Keratinocyte (primary cell): ENCODE measurements around the gene PLB1. TPM values are rescaled to one million over a fixed set of nuclear protein-coding genes. Genes with fewer than 3 reads are reported as not detected.
A peak's percentile ranks its signal among the peaks of the same experiment; 100 is the strongest.

Experiments used
- DNase-seq: peaks from one replicate; pipeline ENCODE4 v3.0.0-alpha.2; 2011; ENCODE audit warnings: low read depth, missing footprints, low spot score
- FAIRE-seq: peaks from 2 replicates; lab custom pipeline; 2011; peaks lifted over from hg19 to GRCh38; lab: Jason Lieb, UNC
- H2AFZ ChIP-seq: 2 replicates; pipeline ENCODE4 v1.6.0; 2012; ENCODE audit warnings: low read length, control low read depth, inconsistent platforms; ENCODE audit not compliant: control insufficient read depth
- H3K27ac ChIP-seq: 2 replicates; pipeline ENCODE4 v1.5.1; 2011; ENCODE audit warnings: low read length; ENCODE audit not compliant: control insufficient read depth, insufficient read depth
- H3K27me3 ChIP-seq: 3 replicates; pipeline ENCODE4 v1.6.0; 2011; ENCODE audit warnings: low read length; ENCODE audit not compliant: control insufficient read depth, insufficient read depth; ENCODE audit errors: extremely low read depth
- H3K36me3 ChIP-seq, 2 experiments: 2 replicates in 1 of 2; 3 replicates in 1 of 2; pipeline ENCODE4 v1.5.1; 2011; ENCODE audit warnings: low read length in 2 of 2, mild to moderate bottlenecking in 1 of 2; ENCODE audit not compliant: control insufficient read depth in 2 of 2, insufficient read depth in 2 of 2; ENCODE audit errors: extremely low read depth in 1 of 2
- H3K4me1 ChIP-seq: 3 replicates; pipeline ENCODE4 v1.5.1; 2011; ENCODE audit warnings: low read length; ENCODE audit not compliant: control insufficient read depth, insufficient read depth; ENCODE audit errors: extremely low read depth
- H3K4me2 ChIP-seq: 3 replicates; pipeline ENCODE4 v1.6.0; 2011; ENCODE audit warnings: low read depth, low read length; ENCODE audit not compliant: control insufficient read depth, insufficient read depth; ENCODE audit errors: extremely low read depth
- H3K4me3 ChIP-seq, 3 experiments: fragments of 200-600 bp in 1 of 3; sonication (generic) in 1 of 3; 2 replicates in 2 of 3; 3 replicates in 1 of 3; pipeline ENCODE4 v1.5.1; 2011 to 2016; ENCODE audit warnings: low read length in 3 of 3, mild to moderate bottlenecking in 3 of 3, control low read depth in 2 of 3, inconsistent platforms in 1 of 3, low read depth in 1 of 3, mixed read lengths in 1 of 3, mixed run types in 1 of 3, moderate library complexity in 1 of 3; ENCODE audit not compliant: control insufficient read depth in 2 of 3, insufficient read depth in 2 of 3; ENCODE audit errors: extremely low read depth in 1 of 3
- H3K79me2 ChIP-seq: 2 replicates; pipeline ENCODE4 v1.6.0; 2012; ENCODE audit warnings: low read length; ENCODE audit not compliant: control insufficient read depth, insufficient read depth
- H3K9ac ChIP-seq: 3 replicates; pipeline ENCODE4 v1.6.0; 2011; ENCODE audit warnings: low read length; ENCODE audit not compliant: control insufficient read depth, insufficient read depth; ENCODE audit errors: extremely low read depth
- H3K9me1 ChIP-seq: 3 replicates; pipeline ENCODE4 v1.6.0; 2011; ENCODE audit warnings: low read length; ENCODE audit not compliant: control insufficient read depth, insufficient read depth; ENCODE audit errors: extremely low read depth
- H3K9me3 ChIP-seq: 2 replicates; pipeline ENCODE4 v1.5.1; 2012; ENCODE audit warnings: low read depth, low read length; ENCODE audit not compliant: control insufficient read depth
- H4K20me1 ChIP-seq: 3 replicates; pipeline ENCODE4 v1.6.0; 2011; ENCODE audit warnings: low read length; ENCODE audit not compliant: control insufficient read depth, insufficient read depth; ENCODE audit errors: extremely low read depth
- CTCF ChIP-seq, 3 experiments: IDR thresholded peaks in 1 of 3; conservative IDR thresholded peaks in 1 of 3; optimal IDR thresholded peaks in 1 of 3; 2 replicates in 2 of 3; 3 replicates in 1 of 3; pipeline versions ENCODE3 to v1.5.1; 2011; ENCODE audit warnings: low read length in 3 of 3, mild to moderate bottlenecking in 3 of 3, moderate library complexity in 2 of 3, control low read depth in 1 of 3, inconsistent platforms in 1 of 3; ENCODE audit not compliant: insufficient read depth in 2 of 3; ENCODE audit errors: extremely low read depth in 1 of 3
- EZH2 ChIP-seq: IDR thresholded peaks from one replicate; pipeline ENCODE4 v1.6.1; 2012; ENCODE audit warnings: inconsistent platforms, mild to moderate bottlenecking, low read length, moderate library complexity
- dilution Hi-C: fragments of 300-500 bp; cut with MboI; formaldehyde crosslinking; loops from one replicate; pipeline ENCODE4 v1.7.0; 2020; ENCODE audit warnings: low sequenced_read_pairs; ENCODE audit not compliant: extremely low pct_ligation_motif_present
- polyA plus RNA-seq, 5 experiments: library from polyadenylated mRNA; depleted of rRNA in 3 of 5; stranded (reverse) in 3 of 5; stranded (forward) in 1 of 5; unstranded in 1 of 5; fragments of >200 nt; gene quantifications; 1 replicate in 1 of 5; 2 replicates in 3 of 5; 3 replicates in 1 of 5; pipeline versions ENCODE4 v1.2.1 to v1.2.3, GENCODE V29; 2011 to 2012; ENCODE audit warnings: missing spikeins in 2 of 5, low read depth in 1 of 5, low replicate concordance in 1 of 5

PLB1 gene
- polyA plus RNA-seq, 1 donor (not counting 4 experiments of a cell fraction or from before 2014, with no cell fraction given) = 6.7 TPM

GRCh38 chr2:28552045-28552823 is 56.4 kb downstream of the PLB1 start:
- H3K4me2 ChIP-seq = no peak overlapping the region
- H3K27ac ChIP-seq = no peak overlapping the region
- H4K20me1 ChIP-seq = no peaks in the 10 kb centered on the region
- no peaks in the 10 kb centered on the region for H3K27me3 ChIP-seq
- TF ChIP-seq CTCF (optimal IDR thresholded peaks at IDR 0.05 in 1 of 3, IDR thresholded peaks at IDR 0.05 in 1 of 3, conservative IDR thresholded peaks at IDR 0.05 in 1 of 3; ENCODE audit: extremely low read depth in 1 of 3, insufficient read depth in 2 of 3, low read length in 3 of 3) = no peak
- TF ChIP-seq EZH2 = no peak
- H3K36me3 ChIP-seq = no peaks in the 10 kb centered on the region
- FAIRE-seq (peak; percentile 73), DNase-seq (no peak)
- dilution Hi-C loops = no loop called here
- H3K9me3 ChIP-seq = no peaks in the 10 kb centered on the region
- no peak overlapping the region for H3K4me3 ChIP-seq
- no peak overlapping the region for H2AFZ ChIP-seq
- H3K9ac ChIP-seq = no peak overlapping the region
- H3K4me1 ChIP-seq = peaks cover 3% of the 10 kb centered on the region
- no peaks in the 10 kb centered on the region for H3K79me2 ChIP-seq
- no peaks in the 10 kb centered on the region for H3K9me1 ChIP-seq

GRCh38 chr2:28556303-28556702 is 60.4 kb downstream of the PLB1 start:
- Histone ChIP-seq H3K4me2 (no peak overlapping the region), H3K36me3 (no peaks in the 10 kb centered on the region), H2AFZ (no peak overlapping the region), H3K27ac (no peak overlapping the region), H3K9me3 (no peaks in the 10 kb centered on the region), H3K9me1 (no peaks in the 10 kb centered on the region), H3K9ac (no peak overlapping the region), H3K4me3 (no peak overlapping the region), H3K4me1 (no peaks in the 10 kb centered on the region), H3K79me2 (no peaks in the 10 kb centered on the region), H3K27me3 (no peaks in the 10 kb centered on the region), H4K20me1 (no peaks in the 10 kb centered on the region)
- no peak for DNase-seq
- dilution Hi-C loops = no loop called here
- no peak for TF ChIP-seq CTCF (optimal IDR thresholded peaks at IDR 0.05 in 1 of 3, IDR thresholded peaks at IDR 0.05 in 1 of 3, conservative IDR thresholded peaks at IDR 0.05 in 1 of 3; ENCODE audit: extremely low read depth in 1 of 3, insufficient read depth in 2 of 3, low read length in 3 of 3)
- no peak for FAIRE-seq
